Activated T-helper 2 cell treated with anti-CD3 and anti-CD28 coated beads, Interferon-gamma antibody, Interleukin-2, Interleukin-4, amounts not matched to agents 10 μg/mL and 5 μg/mL and 100 μg/mL, durations not matched to agents 14 hours and 24 hours and 36 hours (primary cell): ENCODE results near the gene ANKRD17. TPM values are rescaled to one million over a fixed set of nuclear protein-coding genes. Genes with fewer than 3 reads are reported as not detected.
"Not testable (repeated sequence)": the region's sequence is repeated elsewhere in the genome, so short reads cannot be mapped to it uniquely, and the experiment has no call there.

Experiments
- DNase-seq: peaks from one replicate; pipeline ENCODE4 v3.0.0; 2021; ENCODE audit warnings: low spot score
- H3K27ac Mint-ChIP-seq: one replicate; pipeline ENCODE4 v1.8.0; 2021; ENCODE audit warnings: mixed read lengths
- H3K27me3 Mint-ChIP-seq: one replicate; pipeline ENCODE4 v1.8.0; 2021; ENCODE audit warnings: low read depth, mixed read lengths
- H3K36me3 Mint-ChIP-seq: one replicate; pipeline ENCODE4 v1.8.0; 2021; ENCODE audit warnings: low read depth, mixed read lengths
- H3K4me1 Mint-ChIP-seq: one replicate; pipeline ENCODE4 v1.8.0; 2021; ENCODE audit warnings: low read depth, mixed read lengths
- H3K4me3 Mint-ChIP-seq: one replicate; pipeline ENCODE4 v1.8.0; 2021; ENCODE audit warnings: low read depth, mild to moderate bottlenecking, moderate library complexity, mixed read lengths
- H3K9me3 Mint-ChIP-seq: one replicate; pipeline ENCODE4 v1.8.0; 2021; ENCODE audit warnings: mixed read lengths
- intact Hi-C: fragments of 100-400 bp; cut with micrococcal nuclease; formaldehyde crosslinking; loops from one replicate; pipeline ENCODE4 v1.15.1; 2023
- total RNA-seq: library from RNA; stranded (reverse); gene quantifications from 2 replicates; pipeline ENCODE4 v1.2.3, GENCODE V29; 2022

Gene ANKRD17
- total RNA-seq, 1 donor from 2014 or later: 70.0 TPM

DNA sequence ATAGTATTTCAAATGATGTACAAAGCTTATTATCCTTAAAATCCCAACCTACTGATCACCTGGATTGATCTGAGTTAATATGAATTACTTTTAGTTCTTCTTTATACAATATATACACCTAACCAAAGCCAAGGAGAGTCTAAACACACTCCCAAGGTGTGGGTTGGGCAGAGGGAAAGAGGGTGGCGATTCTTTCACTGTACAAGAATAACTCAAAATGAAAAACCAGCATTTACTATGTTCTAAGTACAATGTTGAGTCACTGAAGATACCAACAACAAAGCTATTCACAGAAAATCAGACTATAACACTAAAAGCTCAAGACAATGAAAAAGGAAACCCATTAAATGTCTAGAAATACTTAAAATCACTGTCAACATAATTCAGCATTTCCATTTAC, 46.6 kb downstream of the ANKRD17 start:
- Mint-ChIP-seq H3K9me3 (peaks cover 4% of the 10 kb centered on the region), H3K27me3 (no peaks in the 10 kb centered on the region), H3K4me3 (no peak overlapping the region), H3K27ac (no peak overlapping the region), H3K36me3 (peaks cover 48% of the 10 kb centered on the region), H3K4me1 (peaks cover 11% of the 10 kb centered on the region)
- intact Hi-C loops: no loop called here
- DNase-seq: no peak

DNA sequence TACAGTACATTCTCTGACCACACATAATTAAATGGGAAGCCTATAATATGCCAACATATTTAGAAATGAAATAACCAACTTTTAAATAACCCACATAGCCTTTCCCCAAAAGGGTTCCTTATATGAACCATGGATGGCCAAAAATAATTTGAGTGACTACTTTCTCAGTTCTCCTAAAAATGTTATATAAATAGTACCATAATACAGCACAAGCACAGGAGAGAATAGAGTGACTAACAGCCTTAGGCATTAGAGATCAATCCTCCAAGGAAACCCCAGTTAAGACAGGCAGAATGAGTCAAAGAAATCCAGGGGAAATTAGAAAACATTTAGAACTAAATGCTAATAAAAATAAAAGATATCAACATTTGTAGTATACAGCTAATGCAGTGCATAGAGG, 50.2 kb downstream of the ANKRD17 start:
- no peak for DNase-seq
- Mint-ChIP-seq H3K4me3 (no peak overlapping the region), H3K4me1 (peaks cover 19% of the 10 kb centered on the region), H3K9me3 (peaks cover 15% of the 10 kb centered on the region), H3K27me3 (no peaks in the 10 kb centered on the region), H3K36me3 (peaks cover 64% of the 10 kb centered on the region), H3K27ac (no peak overlapping the region)
- intact Hi-C loops: no loop called here

DNA sequence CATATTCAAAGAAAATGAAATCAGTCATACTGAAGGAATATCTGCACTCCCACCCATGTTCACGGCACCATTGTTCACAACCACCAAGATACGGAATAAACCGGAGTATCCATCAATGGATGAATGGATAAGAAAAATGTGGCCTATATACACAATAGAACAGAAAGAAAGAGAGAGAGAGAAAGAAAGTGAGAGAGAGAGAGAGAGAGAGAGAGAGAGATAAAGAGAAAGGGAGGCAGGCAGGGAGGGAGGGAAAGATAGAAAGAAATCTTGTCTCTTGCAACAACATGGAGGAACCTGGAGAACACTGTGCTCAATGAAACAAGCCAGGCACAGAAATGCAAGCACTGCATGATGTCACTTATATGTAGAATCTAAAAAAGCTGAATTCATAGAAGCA, 52.4 kb downstream of the ANKRD17 start:
- Mint-ChIP-seq H3K4me3 (no peak overlapping the region), H3K27ac (no peak overlapping the region), H3K9me3 (peaks cover 29% of the 10 kb centered on the region), H3K4me1 (peaks cover 11% of the 10 kb centered on the region), H3K36me3 (peaks cover 70% of the 10 kb centered on the region), H3K27me3 (no peaks in the 10 kb centered on the region)
- intact Hi-C loops: no loop called here
- DNase-seq: no peak

GRCh38 chr4:73205482-73205881, 53.1 kb downstream of the ANKRD17 start:
- H3K4me3 Mint-ChIP-seq: no peak overlapping the region
- peaks cover 12% of the 10 kb centered on the region for H3K4me1 Mint-ChIP-seq
- intact Hi-C loops: no loop called here
- H3K36me3 Mint-ChIP-seq: peaks cover 67% of the 10 kb centered on the region
- H3K27ac Mint-ChIP-seq: no peak overlapping the region
- H3K27me3 Mint-ChIP-seq: no peaks in the 10 kb centered on the region
- peaks cover 29% of the 10 kb centered on the region for H3K9me3 Mint-ChIP-seq
- DNase-seq: no peak

GRCh38 chr4:73203976-73204375, 54.6 kb downstream of the ANKRD17 start:
- H3K4me3 Mint-ChIP-seq, H3K27me3 Mint-ChIP-seq, H3K4me1 Mint-ChIP-seq, H3K27ac Mint-ChIP-seq, intact Hi-C loops, DNase-seq: not testable (repeated sequence)
- Mint-ChIP-seq H3K36me3 (peaks cover 66% of the 10 kb centered on the region), H3K9me3 (peaks cover 29% of the 10 kb centered on the region)

DNA sequence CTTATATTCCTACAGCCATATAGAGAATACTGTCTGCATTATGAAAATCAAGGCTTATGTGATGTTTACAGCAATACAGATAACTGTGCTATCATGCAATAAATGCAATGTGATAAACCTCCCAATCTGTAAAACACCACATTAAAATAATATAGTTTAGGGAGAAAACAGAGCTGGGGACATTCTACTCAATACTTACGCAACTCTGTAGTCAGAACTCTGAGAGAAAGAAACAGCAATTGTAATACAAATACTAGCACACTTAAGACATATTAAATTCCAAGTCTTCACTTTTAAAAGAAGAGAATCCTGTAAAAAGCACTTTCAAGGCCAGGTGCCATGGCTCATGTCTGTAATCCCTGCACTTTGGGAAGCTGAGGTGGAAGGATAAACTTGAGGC, 61.4 kb downstream of the ANKRD17 start:
- Mint-ChIP-seq H3K27ac (no peak overlapping the region), H3K36me3 (peaks cover 23% of the 10 kb centered on the region), H3K4me1 (peaks cover 8% of the 10 kb centered on the region)

GRCh38 chr4:73194064-73194463, 64.5 kb downstream of the ANKRD17 start:
- no peak overlapping the region for H3K27ac Mint-ChIP-seq
- H3K36me3 Mint-ChIP-seq: peaks cover 28% of the 10 kb centered on the region
- no peak overlapping the region for H3K4me3 Mint-ChIP-seq
- intact Hi-C loops: no loop called here
- H3K9me3 Mint-ChIP-seq: no peaks in the 10 kb centered on the region
- H3K4me1 Mint-ChIP-seq: peaks cover 13% of the 10 kb centered on the region
- DNase-seq: no peak
- no peaks in the 10 kb centered on the region for H3K27me3 Mint-ChIP-seq

More for the DNA sequence above, 61.4 kb downstream of the ANKRD17 start:
- intact Hi-C loops: no loop called here
- DNase-seq: no peak
- no peaks in the 10 kb centered on the region for H3K27me3 Mint-ChIP-seq
- H3K9me3 Mint-ChIP-seq: peaks cover 3% of the 10 kb centered on the region
- H3K4me3 Mint-ChIP-seq: no peak overlapping the region

- Mint-ChIP-seq H3K9me3 (no peaks in the 10 kb centered on the region), H3K27ac (no peak overlapping the region), H3K4me1 (peaks cover 12% of the 10 kb centered on the region), H3K4me3 (no peak overlapping the region), H3K36me3 (peaks cover 30% of the 10 kb centered on the region), H3K27me3 (no peaks in the 10 kb centered on the region)
- intact Hi-C loops: no loop called here
- no peak for DNase-seq
Measured at GRCh38 chr4:73193659-73194058, 64.9 kb downstream of the ANKRD17 start.

DNA sequence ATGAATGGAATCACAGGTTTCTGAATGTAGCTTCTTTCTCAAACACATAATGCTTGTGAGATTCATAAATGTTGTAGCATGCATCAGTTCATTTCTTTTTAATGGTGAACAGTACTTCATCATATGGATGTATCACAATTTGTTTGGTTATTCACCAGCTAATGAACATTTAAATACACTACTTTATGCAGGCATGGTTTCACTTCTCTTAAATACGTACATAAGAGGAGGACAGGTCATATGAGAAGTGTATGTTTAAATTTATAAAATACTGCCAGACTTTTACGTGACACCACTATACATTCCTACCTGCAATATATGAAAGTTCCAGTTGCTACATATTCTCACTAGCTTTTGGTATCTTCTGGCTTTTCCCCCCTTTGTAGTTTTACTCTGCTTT, 65.4 kb downstream of the ANKRD17 start:
- H3K27ac Mint-ChIP-seq: no peak overlapping the region
- no peak overlapping the region for H3K4me3 Mint-ChIP-seq
- H3K27me3 Mint-ChIP-seq: no peaks in the 10 kb centered on the region
- DNase-seq: no peak
- H3K4me1 Mint-ChIP-seq: peaks cover 11% of the 10 kb centered on the region
- peaks cover 30% of the 10 kb centered on the region for H3K36me3 Mint-ChIP-seq
- no peaks in the 10 kb centered on the region for H3K9me3 Mint-ChIP-seq
- intact Hi-C loops: no loop called here

- H3K27ac Mint-ChIP-seq: no peak overlapping the region
- intact Hi-C loops: no loop called here
- H3K9me3 Mint-ChIP-seq: no peaks in the 10 kb centered on the region
- no peak overlapping the region for H3K4me3 Mint-ChIP-seq
- DNase-seq: no peak
- no peaks in the 10 kb centered on the region for H3K27me3 Mint-ChIP-seq
- H3K36me3 Mint-ChIP-seq: peaks cover 34% of the 10 kb centered on the region
- peaks cover 13% of the 10 kb centered on the region for H3K4me1 Mint-ChIP-seq
Measured at GRCh38 chr4:73189274-73189810, 69.3 kb downstream of the ANKRD17 start.

GRCh38 chr4:73187325-73187724, 71.3 kb downstream of the ANKRD17 start:
- no peak for DNase-seq
- Mint-ChIP-seq H3K4me3 (no peak overlapping the region), H3K4me1 (peaks cover 9% of the 10 kb centered on the region), H3K36me3 (peaks cover 36% of the 10 kb centered on the region), H3K27me3 (no peaks in the 10 kb centered on the region), H3K27ac (peak overlapping the region; percentile 1), H3K9me3 (no peaks in the 10 kb centered on the region)
- intact Hi-C loops: no loop called here

- Mint-ChIP-seq H3K27ac (no peak overlapping the region), H3K36me3 (peaks cover 35% of the 10 kb centered on the region), H3K9me3 (no peaks in the 10 kb centered on the region), H3K27me3 (no peaks in the 10 kb centered on the region), H3K4me3 (no peak overlapping the region), H3K4me1 (peaks cover 5% of the 10 kb centered on the region)
- DNase-seq: no peak
- intact Hi-C loops: no loop called here
Measured at GRCh38 chr4:73185903-73186302, 72.7 kb downstream of the ANKRD17 start.

DNA sequence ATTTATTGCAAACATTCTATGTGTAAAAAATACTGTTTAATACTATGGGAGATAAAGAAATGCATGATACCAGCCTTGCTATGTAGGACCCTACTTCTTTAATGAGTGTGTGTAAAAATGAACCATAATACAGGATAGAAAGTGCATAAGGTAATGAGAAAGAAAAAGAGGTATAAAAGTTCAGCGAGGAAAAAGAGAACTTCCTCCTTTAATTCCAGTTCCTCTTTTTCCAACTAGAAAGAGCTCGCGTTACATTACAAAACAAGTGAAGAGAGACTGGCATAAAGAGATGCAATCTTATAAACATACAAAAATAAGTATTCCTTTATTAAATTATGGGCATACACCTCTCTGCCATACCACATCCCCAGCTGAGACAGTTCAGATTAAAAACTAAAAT, 77.4 kb downstream of the ANKRD17 start:
- H3K4me1 Mint-ChIP-seq: peaks cover 4% of the 10 kb centered on the region
- intact Hi-C loops: loop anchor here (5.0 kb wide), 1 partner anchor 41 kb away; no protein-coding TSS in a partner anchor
- no peak for DNase-seq
- peaks cover 2% of the 10 kb centered on the region for H3K9me3 Mint-ChIP-seq
- no peaks in the 10 kb centered on the region for H3K27me3 Mint-ChIP-seq
- H3K36me3 Mint-ChIP-seq: peaks cover 25% of the 10 kb centered on the region
- H3K4me3 Mint-ChIP-seq: no peak overlapping the region
- H3K27ac Mint-ChIP-seq: no peak overlapping the region

DNA sequence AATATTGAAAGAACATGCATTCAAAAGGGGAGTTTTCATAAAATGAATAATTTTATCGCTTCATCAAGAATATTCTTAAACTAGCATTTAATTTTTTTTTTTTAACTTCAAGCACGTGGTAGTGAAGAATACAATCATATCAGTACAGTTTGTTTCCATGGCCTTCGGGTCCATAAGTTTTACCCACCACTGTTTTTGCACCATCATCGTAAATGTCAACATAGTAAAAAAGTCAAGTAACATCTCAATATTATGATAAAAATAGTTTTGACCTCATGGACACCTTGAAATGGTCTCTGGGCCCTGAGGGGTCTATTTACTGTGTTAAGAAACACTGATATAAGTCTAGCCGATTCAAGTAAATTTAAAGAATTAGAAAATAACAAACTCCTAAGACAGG, 80.2 kb downstream of the ANKRD17 start:
- Mint-ChIP-seq H3K4me3 (no peak overlapping the region), H3K27ac (no peak overlapping the region), H3K4me1 (peaks cover 3% of the 10 kb centered on the region), H3K27me3 (no peaks in the 10 kb centered on the region), H3K9me3 (peaks cover 26% of the 10 kb centered on the region), H3K36me3 (peaks cover 50% of the 10 kb centered on the region)
- intact Hi-C loops: no loop called here
- no peak for DNase-seq
